HEK293T (cell line): Measurements from ENCODE around the gene GEMIN7.

ENCODE experiments used
- CTCF ChIA-PET: fragments of 350-600 bp; formaldehyde crosslinking; extraction: SDS; loops from one replicate; lab custom pipeline; 2021; ENCODE audit warnings: antibody characterized with exemption, inconsistent platforms; lab: Yijun Ruan, JAX
- POLR2A ChIA-PET: fragments of 350-600 bp; formaldehyde crosslinking; extraction: SDS; loops from one replicate; lab custom pipeline; 2020; ENCODE audit warnings: antibody characterized with exemption, inconsistent platforms; lab: Yijun Ruan, JAX
- DNase-seq: peaks from one replicate; pipeline ENCODE4 v3.0.0; 2012; ENCODE audit warnings: mixed read lengths; ENCODE audit errors: extremely low spot score
- ARNT ChIP-seq: fragments of 450-650 bp; IDR thresholded peaks from 2 replicates; pipeline ENCODE4 v1.6.1; 2017; ENCODE audit warnings: mild to moderate bottlenecking
- BHLHE40 ChIP-seq: fragments of 450-650 bp; IDR thresholded peaks from 2 replicates; pipeline ENCODE4 v1.6.1; 2016; ENCODE audit warnings: mild to moderate bottlenecking, moderate library complexity, borderline replicate concordance
- CTBP1 ChIP-seq: fragments of 450-650 bp; IDR thresholded peaks from 2 replicates; pipeline ENCODE4 v1.6.1; 2016; ENCODE audit warnings: borderline replicate concordance
- ELF4 ChIP-seq: fragments of 450-650 bp; IDR thresholded peaks from 2 replicates; pipeline ENCODE4 v1.6.1; 2017; ENCODE audit warnings: antibody characterized with exemption
- FOXA1 ChIP-seq: fragments of 450-650 bp; IDR thresholded peaks from 2 replicates; pipeline ENCODE4 v1.6.1; 2016; ENCODE audit warnings: mild to moderate bottlenecking
- FOXK2 ChIP-seq: fragments of 450-650 bp; IDR thresholded peaks from 2 replicates; pipeline ENCODE4 v1.6.1; 2016; ENCODE audit warnings: mild to moderate bottlenecking
- FOXM1 ChIP-seq: fragments of 450-650 bp; IDR thresholded peaks from 2 replicates; pipeline ENCODE4 v1.6.1; 2017; ENCODE audit warnings: mild to moderate bottlenecking, borderline replicate concordance
- HDGF ChIP-seq: fragments of 450-650 bp; IDR thresholded peaks from 2 replicates; pipeline ENCODE4 v1.6.1; 2017; ENCODE audit warnings: antibody characterized with exemption, borderline replicate concordance
- L3MBTL2 ChIP-seq: fragments of 450-650 bp; conservative IDR thresholded peaks from 2 replicates; pipeline ENCODE4 v1.6.1; 2016; ENCODE audit warnings: mild to moderate bottlenecking
- LEF1 ChIP-seq: fragments of 450-650 bp; IDR thresholded peaks from 2 replicates; pipeline ENCODE4 v1.6.1; 2017; ENCODE audit warnings: mild to moderate bottlenecking, borderline replicate concordance
- NFRKB ChIP-seq: fragments of 450-650 bp; IDR thresholded peaks from 2 replicates; pipeline ENCODE4 v1.6.1; 2016; ENCODE audit warnings: mild to moderate bottlenecking, moderate library complexity
- PKNOX1 ChIP-seq: fragments of 450-650 bp; IDR thresholded peaks from 2 replicates; pipeline ENCODE4 v1.6.1; 2016
- SP1 ChIP-seq: fragments of 450-650 bp; IDR thresholded peaks from 2 replicates; pipeline ENCODE4 v1.6.1; 2017
- SUZ12 ChIP-seq: fragments of 450-650 bp; IDR thresholded peaks from 2 replicates; pipeline ENCODE4 v1.6.1; 2016; ENCODE audit warnings: mild to moderate bottlenecking
- TARDBP ChIP-seq: fragments of 450-650 bp; IDR thresholded peaks from 2 replicates; pipeline ENCODE4 v1.6.1; 2016
- ZNF384 ChIP-seq: fragments of 450-650 bp; IDR thresholded peaks from 2 replicates; pipeline ENCODE4 v1.6.1; 2016

The GEMIN7 gene

DNA sequence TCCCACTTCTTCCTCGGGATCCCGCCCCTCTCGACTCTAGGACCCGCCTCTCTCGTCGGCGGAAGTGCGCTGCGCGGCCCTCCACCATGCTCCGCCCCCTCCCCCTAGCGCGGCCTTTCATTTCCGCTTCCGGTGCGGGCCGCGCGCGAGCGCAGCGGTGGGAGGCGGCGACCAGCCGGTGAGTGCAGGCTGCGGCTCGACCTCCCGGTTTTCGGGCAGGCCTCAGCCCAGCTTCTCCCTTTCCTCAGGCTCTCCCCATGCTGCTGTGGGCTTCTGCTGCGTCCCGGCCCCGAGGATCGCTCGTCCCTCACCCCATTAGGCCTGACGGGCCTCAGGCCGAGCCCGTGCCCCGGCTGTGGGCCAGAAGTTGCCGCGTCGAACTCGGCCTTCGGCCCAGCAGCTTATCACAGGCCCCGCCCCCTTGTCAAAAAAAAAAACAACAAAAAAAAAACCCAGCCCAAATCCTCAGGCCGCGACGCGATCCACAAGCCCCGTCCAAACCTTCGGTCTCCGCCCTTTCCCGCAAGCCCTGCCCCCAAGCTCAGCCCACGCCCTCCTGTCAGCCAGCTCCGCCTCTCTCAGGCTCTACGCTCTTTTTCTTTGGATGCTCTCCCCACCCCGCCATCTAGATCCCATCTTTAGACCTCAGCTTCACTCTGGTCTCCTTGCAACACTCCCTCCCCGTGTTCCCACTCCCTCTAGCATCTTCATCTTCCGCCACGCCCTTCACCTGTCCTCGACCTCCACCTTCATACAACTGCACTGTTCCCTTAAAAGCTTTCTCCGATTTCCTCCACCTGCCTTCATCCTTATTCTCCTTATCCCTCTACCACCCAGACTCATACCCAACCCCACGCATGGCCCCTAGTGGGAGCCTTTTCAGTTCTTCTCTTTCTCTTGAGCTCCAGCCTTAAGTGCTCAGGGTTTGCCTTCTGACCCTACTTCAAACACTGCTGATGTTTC is 39.8 kb upstream of the GEMIN7 start, which contains the start of gene CLASRP:
Gene CLASRP (plus strand): TSS at position 115 of the 963 bp plus-strand sequence. CDS start 1,168 bp downstream, outside the sequence.
- CTCF ChIA-PET: interaction anchor here (0.9 to 1.2 kb wide), 4 partner anchors 20 to 364 kb away, joined by 3 to 4 read pairs (median 4); no protein-coding TSS in a partner anchor
- POLR2A ChIA-PET: interaction anchor here (0.7 to 2.8 kb wide), 23 partner anchors 8 to 199 kb away, joined by 3 to 34 read pairs (median 5); partner anchors contain the start of genes BLOC1S3, CLPTM1, GEMIN7 and PPP1R37
- TF ChIP-seq CTBP1 (no peak), HDGF (no peak), ZNF384 (peak; percentile 35; the same call in 1 of the 2 replicates), FOXA1 (no peak), ELF4 (peak; percentile 68; the same call in 1 of the 2 replicates), FOXK2 (no peak), PKNOX1 (no peak)

DNA sequence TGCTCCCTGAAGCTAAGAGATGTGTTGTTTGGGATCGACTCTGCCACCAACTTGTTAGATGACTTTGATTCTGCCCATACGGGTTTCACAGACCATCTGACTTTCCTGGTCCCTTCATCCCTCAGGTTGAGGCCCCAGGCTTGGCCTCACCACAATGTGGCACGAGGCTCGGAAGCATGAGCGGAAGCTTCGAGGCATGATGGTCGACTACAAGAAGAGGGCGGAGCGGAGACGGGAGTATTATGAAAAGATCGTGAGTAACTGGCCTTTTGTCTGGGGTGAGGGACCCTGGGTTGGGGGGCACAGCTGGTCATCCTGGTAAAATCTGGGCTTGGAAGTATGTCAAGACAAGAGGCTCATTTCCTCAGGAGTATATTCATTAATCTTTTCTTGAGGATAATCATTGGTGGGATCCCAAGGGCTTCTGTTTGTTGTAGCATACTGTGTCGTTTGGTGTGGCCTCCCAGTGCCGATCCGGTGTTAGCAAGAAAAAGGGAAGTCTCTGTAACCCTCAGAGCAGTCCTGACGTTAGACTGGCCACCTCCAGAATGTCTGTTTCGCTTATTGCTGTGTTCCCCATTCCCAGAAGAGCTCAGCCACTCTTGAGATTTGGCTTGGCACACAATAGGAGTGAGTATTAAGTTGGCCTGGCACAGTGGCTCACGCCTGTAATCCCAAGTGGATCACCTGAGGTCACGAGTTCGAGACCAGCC is 38.8 kb upstream of the GEMIN7 start:
- CTCF ChIA-PET: interaction anchor here (1.3 kb wide), 1 partner anchor 20 kb away, joined by 3 read pairs; no protein-coding TSS in a partner anchor
- POLR2A ChIA-PET: interaction anchor here (0.6 to 2.8 kb wide), 7 partner anchors 9 to 85 kb away, joined by 3 to 34 read pairs (median 9); partner anchors contain the start of gene CLPTM1
- TF ChIP-seq FOXK2: no peak
- TF ChIP-seq FOXA1: no peak
- no peak for TF ChIP-seq ELF4
- TF ChIP-seq LEF1: no peak
- no peak for TF ChIP-seq L3MBTL2
- no peak for TF ChIP-seq BHLHE40
- TF ChIP-seq ZNF384: no peak
- TF ChIP-seq HDGF: no peak
- no peak for TF ChIP-seq SP1
- no peak for TF ChIP-seq PKNOX1
- no peak for TF ChIP-seq SUZ12
- no peak for TF ChIP-seq FOXM1
- TF ChIP-seq NFRKB: no peak
- no peak for TF ChIP-seq TARDBP
- no peak for TF ChIP-seq ARNT
- no peak for TF ChIP-seq CTBP1
- DNase-seq: no peak

More for the DNA sequence above, 39.8 kb upstream of the GEMIN7 start, which contains the start of gene CLASRP:
- DNase-seq: peak; percentile 94

- ChIA-PET POLR2A (interaction anchor here (0.6 to 1.4 kb wide), 2 partner anchors 8 to 14 kb away, joined by 3 read pairs; no protein-coding TSS in a partner anchor), CTCF (interaction anchor here (1.2 to 1.3 kb wide), 2 partner anchors 19 to 25 kb away, joined by 3 read pairs; no protein-coding TSS in a partner anchor)
- DNase-seq: no peak
- no peak for TF ChIP-seq ELF4
- TF ChIP-seq NFRKB: no peak
- no peak for TF ChIP-seq FOXK2
- TF ChIP-seq FOXA1: no peak
- TF ChIP-seq BHLHE40: no peak
- TF ChIP-seq CTBP1: no peak
- no peak for TF ChIP-seq ZNF384
- TF ChIP-seq L3MBTL2: no peak
- TF ChIP-seq PKNOX1: no peak
- TF ChIP-seq FOXM1: no peak
- no peak for TF ChIP-seq LEF1
- no peak for TF ChIP-seq TARDBP
- no peak for TF ChIP-seq ARNT
- TF ChIP-seq SUZ12: no peak
- TF ChIP-seq SP1: no peak
- no peak for TF ChIP-seq HDGF
Observed at GRCh38 chr19:45041125-45041524, 37.9 kb upstream of the GEMIN7 start.

- DNase-seq: no peak
- POLR2A ChIA-PET: no interaction called here
- CTCF ChIA-PET: no interaction called here
- TF ChIP-seq TARDBP: no peak
- no peak for TF ChIP-seq ZNF384
- no peak for TF ChIP-seq PKNOX1
Observed at GRCh38 chr19:45045671-45046353, 33.2 kb upstream of the GEMIN7 start.
